COLO668 (cell line): Measurements from ENCODE around the gene CD300LG.
"Not testable (repeated sequence)": the region's sequence is repeated elsewhere in the genome, so short reads cannot be mapped to it uniquely, and the experiment has no call there.

ENCODE experiments used
- DNase-seq: peaks from one replicate; lab custom pipeline; 2025; ENCODE audit not compliant: unreplicated experiment; lab: John Stamatoyannopoulos, UW

Gene CD300LG

DNA sequence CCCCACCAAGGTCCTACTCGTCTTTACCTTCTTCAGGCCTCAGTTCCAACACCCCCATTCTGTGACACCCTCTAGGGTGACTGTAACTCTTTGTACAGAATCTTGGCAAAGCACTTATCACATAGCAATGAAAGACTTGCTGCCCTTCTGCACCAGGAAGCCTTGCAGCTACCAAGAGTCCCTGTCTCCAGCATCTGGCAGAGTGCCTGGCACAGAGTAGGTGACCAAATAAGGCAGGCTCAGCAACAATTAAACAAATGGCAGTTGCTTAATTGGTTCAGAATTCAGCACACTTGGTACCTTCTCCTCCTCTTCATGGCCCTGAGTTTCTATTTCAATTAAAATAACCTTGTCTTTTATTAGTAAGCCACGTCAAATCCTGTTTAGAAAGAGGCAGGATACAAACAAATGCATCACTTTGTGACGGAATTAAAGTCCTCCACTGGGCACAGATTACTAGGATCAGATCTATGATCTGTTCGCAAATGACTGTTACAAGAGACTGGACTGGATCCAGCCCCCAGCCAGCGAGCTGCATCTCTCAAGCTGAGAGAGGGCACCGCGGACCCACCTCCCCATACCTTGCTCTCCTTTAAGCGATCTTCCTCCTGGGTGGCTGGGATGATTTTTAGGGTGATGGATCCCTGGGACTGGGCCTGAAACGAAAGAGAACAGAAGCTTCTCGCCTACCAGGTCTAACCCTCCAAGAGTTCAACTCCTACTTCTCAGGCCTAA is 23.5 kb upstream of the CD300LG start:
- no peak for DNase-seq

DNA sequence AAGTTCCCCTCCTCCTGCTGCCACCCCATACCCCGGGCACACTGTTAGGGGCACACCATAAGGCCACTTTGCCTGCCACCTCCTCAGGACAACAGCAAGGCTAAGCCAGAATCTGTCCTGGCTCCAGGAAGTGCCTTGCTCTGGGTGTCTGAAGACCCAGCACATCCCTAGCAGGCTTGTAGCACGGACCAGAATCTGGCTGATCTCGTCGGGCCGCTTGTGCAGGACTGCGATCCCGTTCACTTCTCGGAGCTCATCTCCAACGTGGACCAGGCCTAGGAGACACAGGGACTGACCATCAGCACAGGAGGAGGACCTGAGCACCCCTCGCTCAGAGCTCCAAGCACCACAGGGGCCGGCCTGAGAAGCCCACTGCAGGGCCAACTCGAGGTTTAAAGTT is 21.4 kb upstream of the CD300LG start:
- no peak for DNase-seq

DNA sequence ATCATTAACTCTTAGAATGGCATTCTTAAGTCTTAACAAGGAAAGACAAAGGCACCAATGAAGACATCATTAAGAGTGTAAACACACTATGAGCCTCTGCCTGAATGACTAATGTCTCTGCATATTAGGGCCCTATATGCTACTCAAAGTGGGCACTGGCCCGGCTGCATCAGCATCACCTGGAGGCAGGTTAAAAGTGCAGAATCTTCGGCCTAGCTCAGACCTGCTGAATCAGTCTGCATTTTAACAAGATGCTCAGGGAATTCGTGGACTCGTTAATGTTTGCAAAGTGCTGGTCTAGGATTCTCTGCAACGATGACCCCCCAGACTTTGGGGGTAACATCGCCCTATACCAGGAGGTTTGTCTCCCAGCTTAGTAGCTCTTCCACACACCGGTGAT is 20.8 kb upstream of the CD300LG start:
- no peak for DNase-seq

DNA sequence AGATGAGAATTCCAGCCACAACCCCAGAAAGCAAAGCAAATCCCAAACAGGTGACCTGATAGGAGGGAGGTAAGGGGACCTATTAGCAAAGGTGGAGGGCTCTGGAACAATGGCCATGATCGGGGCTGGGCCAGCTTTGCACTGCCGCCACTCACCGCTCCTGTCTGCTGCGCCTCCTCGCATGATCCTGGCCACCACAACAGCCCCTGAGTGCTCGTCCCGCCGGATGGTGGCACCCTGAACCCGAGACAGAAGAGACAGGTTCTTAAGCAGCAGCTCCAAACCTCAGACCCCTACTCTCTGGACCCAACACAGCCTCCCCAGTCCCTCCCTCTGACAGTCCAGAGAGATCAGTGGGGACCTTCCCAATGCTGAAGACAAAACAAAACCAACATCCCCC is 19.4 kb upstream of the CD300LG start:
- no peak for DNase-seq

DNA sequence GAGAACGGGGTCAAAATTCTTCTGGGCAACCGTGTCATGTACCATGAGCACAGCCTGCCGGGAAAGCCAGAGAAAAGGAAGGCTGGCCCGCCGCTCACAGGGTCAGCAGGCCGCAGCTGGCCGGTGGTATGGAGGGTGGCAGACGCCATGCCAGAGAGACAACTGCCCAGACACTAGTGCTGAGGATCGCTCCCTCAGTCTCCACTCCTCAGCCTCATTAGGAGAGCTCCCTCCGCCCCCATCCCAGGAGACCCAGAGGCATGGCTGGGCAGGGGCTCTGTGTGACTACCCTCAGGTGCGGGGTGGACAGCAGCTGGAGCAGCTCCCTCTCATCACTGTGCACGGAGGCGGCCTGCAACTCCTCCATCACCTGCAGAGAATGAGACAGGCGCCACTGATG is 17.2 kb upstream of the CD300LG start:
- DNase-seq, result no peak

DNA sequence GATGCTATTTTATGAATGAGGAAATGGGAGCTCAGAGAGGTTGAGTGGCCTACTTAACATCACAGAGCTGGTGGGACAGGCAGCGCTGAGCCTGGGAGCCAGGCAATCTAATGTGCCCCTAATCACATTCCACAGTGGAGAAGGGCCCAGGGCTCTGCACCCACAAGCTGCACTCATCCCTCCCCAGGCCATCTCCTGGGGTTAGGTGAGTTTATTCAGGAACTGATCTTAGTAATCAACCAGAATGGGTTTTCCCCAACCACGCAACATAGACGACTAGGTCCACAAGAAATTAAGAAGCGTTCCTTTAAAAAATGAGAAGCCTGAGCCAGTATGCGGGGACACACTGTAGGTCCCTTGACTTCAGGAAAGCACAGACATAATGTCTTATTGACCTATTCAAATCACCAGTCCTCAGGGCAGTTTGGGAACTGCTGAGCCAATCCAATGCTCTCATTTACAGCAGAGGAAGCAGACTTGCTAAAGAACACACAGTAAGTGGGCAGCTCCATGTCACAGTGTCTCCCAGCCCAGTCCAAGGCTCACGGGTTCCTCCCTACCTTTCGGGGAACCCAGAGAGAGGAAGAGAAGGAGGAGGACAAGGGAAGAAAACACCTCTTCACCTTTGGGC is 16.4 kb upstream of the CD300LG start:
- no peak for DNase-seq

DNA sequence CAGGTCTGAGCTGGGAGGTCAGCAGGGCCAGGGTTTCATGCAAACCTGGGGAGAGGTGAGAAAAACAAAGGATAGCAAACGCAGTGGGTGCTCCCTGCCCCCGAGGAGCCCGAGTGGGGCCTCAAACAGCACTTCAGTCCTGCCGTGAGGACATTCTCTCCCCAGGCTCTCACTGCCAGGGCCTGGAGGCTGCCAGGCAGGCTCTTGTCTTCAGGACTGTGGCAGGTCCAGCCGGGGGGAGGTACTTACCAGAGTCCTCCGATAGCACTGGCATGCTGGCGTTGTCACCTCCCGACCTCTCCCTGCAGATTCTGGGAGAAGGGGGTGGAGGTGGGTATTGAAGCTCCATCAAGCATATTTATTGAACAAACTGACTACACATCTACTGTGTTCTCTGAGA is 15.3 kb upstream of the CD300LG start:
- no peak for DNase-seq

DNA sequence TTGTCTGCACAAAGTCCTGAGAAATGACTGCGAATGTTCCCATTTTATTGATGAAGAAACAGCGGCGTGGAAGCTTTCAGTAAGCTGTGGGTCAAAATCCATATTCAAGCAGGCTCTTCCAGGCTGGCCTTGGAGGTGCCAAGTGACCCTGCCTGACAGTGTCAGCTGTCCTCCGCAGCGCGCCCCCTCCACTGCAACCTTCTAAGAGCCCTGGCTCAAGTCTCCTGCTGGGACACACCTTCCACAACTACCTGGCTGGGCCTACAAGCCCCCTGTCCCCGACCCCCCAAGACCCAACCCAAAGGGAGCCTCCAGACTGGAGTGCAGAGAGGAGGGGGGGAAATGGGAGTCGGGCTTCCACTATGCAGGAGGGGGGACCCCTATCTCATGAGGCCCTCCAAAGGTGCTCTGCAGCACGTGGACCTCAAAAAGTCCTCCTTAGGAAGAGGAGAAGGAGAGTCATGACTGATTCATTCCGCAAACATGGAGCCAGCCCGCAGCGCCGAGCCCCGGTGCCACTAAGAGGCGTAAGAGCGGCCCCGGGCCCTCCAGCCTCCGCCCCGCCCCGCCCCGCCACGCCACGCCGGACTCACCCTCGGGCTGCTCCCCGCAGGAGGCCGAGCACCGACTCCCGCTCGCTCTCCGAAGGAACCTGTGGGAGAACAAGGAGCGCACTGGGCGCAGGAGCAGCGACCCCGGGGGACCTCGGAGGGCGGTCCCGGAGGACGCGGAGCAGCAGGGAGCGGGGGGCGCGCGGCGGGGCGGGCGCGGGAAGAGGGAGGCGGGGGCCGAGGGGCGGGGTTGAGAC is 14.6 kb upstream of the CD300LG start:
- DNase-seq, result peak; percentile 36

DNA sequence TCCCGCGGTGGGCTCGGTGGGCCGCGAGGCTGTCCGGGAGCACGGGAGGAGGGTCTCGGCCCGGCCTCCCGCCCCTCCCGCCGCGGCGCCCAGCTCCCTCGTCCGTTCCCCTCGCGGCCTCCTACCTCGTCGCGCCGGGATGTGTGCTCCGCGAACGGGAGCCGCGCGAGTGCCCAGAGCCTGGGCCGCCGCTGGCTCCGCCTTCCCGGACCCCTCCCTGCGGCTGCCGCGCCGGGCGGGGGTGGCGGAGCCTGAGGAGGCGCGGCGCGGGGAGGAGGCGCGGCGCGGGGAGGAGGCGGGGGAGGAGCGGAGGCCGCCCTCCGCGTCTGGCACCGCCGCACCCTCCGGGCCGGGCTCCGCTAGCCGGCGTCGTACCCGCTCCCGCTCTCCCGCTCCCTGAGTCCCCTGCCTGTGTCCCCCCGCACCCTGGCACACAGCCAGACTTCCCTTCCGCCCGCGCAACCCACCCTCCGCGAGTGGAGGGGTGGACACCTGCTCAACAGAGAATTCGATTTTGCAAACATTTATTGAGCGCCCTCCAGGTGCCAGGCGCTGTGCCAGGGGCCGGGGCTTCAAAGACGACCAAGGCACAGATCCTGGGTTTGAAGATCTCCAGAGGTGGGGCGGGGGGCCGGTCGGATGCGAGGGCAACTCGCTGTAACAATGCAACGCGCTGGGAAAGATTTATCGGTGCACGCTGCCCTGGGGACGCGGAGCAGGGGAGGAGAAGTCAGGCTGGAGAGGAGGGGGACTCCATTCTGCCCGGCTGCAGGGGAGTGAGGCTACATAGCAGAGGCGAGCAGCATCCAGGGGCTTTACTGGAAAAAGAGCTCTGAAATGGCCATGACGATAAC is 13.8 kb upstream of the CD300LG start, which contains the start of gene MPP3:
TSS of gene MPP3 (minus strand) at position 171 of the 854 bp plus-strand sequence. CDS start 1,240 bp downstream, outside the sequence.
- peak; percentile 78 for DNase-seq

DNA sequence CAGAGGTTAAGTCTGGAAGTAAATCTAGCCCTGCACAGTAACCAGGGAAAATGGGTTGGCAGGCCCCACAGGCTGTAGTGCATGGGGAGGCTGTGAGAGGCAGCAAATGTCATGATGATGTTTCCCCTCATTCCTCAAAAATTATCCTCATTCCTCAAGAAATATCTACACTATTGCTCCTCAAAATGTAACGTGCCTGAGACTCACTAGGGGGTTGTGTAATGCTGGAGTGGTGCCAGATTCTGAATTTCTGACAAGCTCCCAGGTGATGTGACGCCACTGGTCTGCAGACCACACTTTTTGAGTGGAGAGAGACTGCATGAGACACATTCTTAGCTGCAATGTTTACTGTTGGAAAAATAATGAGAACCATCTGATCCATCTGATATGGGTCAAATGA is 12.9 kb upstream of the CD300LG start:
- DNase-seq, result peak; percentile 2

DNA sequence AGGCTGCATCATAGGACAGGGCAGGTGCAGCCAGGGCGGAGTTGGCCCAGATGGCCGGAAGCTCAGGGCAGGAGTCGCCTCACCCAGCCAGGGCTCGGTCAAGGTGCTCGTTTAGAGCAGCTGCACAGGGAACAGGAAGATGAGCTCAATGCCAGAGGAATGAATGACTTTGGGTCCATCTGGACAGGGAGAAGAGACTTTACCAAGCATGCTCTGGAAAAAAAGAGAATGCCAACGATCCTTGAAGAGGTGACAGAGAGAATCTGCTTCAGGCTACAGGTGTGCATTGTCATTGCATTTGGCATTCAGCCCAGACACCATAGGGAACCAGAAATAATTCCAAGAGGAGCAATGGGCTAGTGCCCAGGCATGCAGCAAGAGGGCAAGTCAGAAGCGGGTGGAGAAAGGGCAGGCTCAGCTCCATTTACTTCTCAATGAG is 7.3 kb upstream of the CD300LG start:
- peak; percentile 91 for DNase-seq

DNA sequence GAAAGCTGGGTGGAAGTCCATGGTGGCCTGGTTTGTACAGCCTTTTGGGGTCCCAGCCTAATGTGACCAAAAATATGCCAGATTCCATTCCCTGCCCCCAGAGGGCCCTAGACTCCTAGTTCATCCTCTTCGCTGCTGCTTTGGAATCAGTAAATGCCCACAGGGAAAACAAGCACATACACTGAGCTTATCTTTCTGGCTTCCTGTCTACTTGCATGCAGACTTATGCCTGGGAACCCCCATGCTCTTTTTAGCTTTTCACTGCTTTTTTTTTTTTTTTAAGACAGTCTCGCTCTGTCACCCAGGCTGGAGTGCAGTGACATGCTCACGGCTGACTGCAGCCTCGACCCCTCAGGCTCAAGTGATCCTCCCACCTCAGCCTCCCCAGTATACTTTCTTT is 6.2 kb upstream of the CD300LG start:
- DNase-seq, result no peak

DNA sequence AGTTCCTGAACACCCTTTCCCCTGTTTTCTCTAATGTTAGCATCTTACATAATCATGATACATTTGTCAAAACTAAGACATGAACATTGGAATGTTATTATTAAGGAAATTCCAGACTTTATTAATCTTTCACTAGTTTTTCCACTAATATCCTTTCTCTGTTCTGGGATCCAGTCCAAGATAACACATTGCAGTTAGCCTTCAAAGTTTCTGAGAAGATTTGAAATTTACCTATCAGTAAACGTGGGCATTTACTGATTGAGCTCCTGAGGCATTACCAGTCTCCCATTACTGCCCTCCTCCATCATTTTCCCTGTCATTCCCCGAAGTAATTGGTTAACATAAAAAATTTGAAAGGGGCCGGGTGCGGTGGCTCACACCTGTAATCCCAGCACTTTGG is 5.7 kb upstream of the CD300LG start:
- DNase-seq, result no peak

DNA sequence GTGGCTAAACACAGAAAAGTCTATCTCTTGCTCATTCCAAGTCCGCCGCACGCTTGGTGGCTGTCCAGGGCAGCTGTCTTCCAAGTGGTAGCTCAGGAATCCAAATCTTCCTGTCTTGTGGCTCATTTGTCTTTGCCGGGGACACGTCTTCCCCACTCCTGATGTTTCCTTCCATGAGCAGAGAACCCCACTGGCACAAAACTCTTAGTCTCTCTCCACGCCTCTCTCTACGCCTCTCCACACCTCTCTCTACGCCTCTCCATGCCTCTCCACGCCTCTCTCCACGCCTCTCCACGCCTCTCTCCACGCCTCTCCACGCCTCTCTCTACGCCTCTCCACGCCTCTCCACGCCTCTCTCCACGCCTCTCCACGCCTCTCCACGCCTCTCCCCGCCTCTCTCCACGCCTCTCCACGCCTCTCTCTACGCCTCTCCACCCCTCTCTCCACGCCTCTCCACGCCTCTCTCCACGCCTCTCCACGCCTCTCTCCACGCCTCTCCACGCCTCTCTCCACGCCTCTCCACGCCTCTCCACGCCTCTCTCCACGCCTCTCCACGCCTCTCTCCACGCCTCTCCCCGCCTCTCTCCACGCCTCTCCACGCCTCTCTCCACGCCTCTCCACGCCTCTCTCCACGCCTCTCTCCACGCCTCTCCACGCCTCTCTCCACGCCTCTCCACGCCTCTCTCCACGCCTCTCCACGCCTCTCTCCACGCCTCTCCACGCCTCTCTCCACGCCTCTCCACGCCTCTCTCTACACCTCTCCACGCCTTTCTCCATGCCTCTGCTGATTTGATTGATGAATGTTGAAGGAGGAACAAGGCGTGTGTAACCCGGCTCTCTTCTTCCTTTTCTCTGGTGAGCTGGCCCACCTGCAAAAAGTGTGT is 4.6 kb upstream of the CD300LG start:
- not testable (repeated sequence) for DNase-seq

DNA sequence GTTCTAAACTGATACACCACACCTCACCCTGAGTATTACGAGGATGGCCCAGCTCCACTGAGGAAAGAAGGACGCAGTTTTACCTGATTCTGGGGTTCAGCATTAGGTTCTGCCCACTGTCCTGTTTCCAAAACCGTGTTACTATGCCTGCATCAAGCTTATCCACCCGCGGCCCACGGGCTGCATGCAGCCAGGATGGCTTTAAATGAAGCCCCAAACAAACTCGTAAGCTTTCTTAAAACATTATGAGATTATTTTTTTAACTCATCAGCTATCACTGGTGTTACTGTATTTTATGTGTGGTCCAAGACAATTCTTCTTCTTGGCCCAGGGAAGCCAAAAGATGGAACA is 4.0 kb upstream of the CD300LG start:
- DNase-seq, result no peak

DNA sequence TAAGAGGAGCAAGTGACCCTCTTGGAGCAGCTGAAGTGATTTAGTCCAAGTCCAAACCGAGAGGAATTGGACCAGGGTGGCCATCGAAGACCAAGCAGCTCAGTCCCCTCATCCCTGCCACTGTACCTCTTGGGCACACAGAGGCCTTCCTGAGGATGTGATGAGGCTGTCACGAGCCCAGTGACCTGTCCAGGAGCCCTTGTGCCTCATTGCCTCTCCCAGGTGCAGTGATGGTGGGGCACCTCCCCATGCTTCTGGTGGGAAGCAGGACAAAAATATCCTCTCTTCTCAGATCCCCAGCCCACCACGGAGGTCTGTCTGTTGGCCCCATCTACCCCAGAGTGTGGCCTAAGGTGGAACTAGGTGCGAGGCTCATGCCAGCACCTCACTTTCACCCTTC is 2.7 kb upstream of the CD300LG start:
- no peak for DNase-seq

DNA sequence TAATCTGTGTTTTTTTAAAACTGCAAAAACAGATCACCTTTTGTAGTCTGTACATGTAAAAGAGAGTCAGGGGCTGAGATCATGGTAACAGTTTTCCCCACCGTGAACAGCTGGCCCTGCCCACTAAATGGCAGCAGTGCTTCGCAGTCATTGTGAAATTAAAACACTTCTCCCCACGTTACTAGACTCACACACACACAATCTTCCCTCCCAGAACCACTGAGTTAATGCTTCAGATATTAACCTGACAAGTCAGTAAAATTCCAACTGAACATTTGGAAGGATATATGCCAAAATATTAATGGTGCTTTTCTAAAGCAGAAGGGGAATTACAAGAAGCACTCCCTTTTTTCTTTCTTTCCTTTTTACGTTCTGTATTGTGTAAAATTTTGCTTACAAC is 1.2 kb upstream of the CD300LG start:
- no peak for DNase-seq

DNA sequence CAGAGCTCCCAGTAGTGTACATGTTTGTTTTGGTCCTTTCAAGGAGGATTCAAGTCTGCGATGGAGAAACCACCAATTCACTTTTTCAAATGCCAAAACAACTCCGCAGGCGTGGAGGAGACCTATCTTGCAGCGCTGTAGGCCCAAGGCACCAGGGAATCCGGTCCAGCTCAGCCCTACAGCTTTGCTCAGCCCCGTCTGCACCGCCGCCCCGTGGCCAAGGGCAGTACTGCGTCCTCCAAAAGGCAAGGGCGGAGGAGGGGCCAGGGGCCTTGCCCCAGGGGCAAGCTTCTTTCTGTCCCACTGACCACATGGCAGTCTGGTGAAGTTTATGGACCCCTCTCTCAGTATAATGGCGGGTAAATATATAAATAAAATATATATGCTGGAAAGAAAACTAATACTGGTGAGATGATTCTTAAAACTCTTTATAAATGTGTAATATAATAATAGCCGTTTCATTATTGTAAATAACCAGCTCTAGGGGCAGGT is 709 bp upstream of the CD300LG start:
- DNase-seq, result peak; percentile 62

DNA sequence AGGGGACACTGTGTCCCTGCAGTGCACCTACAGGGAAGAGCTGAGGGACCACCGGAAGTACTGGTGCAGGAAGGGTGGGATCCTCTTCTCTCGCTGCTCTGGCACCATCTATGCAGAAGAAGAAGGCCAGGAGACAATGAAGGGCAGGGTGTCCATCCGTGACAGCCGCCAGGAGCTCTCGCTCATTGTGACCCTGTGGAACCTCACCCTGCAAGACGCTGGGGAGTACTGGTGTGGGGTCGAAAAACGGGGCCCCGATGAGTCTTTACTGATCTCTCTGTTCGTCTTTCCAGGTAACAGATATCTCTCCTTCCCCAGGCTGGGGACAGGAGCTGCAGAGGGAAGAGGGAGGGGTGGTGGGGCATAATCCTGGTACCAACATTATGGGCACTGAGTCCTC is 1.6 kb downstream of the CD300LG start:
- no peak for DNase-seq

DNA sequence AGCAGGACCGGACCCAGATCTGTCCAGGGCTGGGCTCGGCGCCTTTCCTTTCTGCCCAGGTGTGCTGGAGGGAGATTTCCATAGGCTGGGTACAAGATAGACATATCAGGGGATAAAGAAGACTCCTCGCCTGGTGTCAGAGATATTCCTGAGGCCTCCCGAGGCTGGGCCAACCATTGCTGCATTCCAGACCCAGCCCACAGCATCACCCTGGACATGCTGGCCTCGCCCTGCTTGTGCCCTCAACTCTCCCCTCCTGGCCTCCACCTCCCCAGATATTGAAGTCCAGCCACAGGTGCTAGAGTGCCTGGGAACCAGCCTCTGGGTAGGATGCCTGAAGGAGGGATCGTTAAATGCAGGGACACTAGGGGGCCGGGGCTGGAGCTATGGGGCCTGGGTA is 2.1 kb downstream of the CD300LG start:
- DNase-seq, result no peak
